HG02840 (cell line): ENCODE measurements around the gene ATP11A.
"Not testable (repeated sequence)": the region's sequence is repeated elsewhere in the genome, so short reads cannot be mapped to it uniquely, and the experiment has no call there.

Experiments used
- ATAC-seq: cut with Tn5 transposase; IDR thresholded peaks from one replicate; pipeline ENCODE4 v1.9.1; 2021; ENCODE audit warnings: mild to moderate bottlenecking, moderate library complexity, moderate number of reproducible peaks; ENCODE audit not compliant: unreplicated experiment, low FRiP score

Gene ATP11A

DNA sequence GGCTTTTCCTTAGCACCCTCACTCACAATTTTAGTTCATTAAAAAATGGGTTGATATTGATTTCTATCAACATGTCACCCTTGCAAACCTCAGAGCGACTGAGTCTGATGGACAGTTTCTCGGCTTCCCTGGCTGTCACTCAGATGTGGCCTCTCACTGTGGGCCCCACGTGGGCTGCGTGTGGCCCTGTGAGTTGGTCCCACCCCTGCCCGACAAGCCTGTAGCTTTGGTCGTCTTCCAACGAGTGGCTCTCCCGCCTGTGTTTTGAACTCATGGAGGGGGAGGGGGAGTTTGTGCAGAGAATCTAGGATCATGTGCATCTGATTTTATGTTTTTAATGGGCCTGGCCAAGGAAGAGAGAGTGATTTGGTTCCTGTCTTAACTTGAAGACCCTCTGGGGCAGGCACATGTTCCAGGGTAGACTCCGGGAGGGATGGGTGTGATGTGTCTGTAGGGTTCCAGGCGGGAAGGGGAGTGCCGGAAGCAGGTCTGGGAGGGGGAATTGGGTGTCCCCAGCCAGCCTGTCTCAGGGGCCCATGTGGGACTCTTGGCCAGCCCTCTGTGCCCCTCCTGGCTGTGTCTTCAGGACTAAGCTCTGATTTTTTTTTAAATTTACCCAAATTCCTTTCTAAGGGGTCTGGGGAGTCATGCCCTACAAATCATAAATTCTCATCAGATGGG lies 18.9 kb downstream of the ATP11A start:
- no peak for ATAC-seq

DNA sequence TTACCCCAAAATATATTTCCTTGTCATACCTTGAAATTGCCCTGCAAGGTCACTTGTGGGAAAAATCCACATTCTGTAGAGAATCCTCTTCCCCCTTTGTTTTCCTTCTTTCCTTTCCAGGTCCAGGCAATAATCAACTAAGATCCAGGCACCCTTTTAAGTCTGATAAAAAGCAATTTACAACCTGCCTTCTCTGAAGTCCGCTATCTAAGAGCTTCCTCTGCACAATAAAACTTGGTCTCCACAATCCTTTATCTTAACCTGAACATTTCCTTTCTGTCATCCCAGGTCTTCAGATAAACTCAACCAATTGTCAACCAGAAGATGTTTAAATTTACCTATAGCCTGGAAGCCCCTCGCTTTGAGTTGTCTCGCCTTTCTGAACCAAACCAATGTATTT lies 19.5 kb downstream of the ATP11A start:
- not testable (repeated sequence) for ATAC-seq

DNA sequence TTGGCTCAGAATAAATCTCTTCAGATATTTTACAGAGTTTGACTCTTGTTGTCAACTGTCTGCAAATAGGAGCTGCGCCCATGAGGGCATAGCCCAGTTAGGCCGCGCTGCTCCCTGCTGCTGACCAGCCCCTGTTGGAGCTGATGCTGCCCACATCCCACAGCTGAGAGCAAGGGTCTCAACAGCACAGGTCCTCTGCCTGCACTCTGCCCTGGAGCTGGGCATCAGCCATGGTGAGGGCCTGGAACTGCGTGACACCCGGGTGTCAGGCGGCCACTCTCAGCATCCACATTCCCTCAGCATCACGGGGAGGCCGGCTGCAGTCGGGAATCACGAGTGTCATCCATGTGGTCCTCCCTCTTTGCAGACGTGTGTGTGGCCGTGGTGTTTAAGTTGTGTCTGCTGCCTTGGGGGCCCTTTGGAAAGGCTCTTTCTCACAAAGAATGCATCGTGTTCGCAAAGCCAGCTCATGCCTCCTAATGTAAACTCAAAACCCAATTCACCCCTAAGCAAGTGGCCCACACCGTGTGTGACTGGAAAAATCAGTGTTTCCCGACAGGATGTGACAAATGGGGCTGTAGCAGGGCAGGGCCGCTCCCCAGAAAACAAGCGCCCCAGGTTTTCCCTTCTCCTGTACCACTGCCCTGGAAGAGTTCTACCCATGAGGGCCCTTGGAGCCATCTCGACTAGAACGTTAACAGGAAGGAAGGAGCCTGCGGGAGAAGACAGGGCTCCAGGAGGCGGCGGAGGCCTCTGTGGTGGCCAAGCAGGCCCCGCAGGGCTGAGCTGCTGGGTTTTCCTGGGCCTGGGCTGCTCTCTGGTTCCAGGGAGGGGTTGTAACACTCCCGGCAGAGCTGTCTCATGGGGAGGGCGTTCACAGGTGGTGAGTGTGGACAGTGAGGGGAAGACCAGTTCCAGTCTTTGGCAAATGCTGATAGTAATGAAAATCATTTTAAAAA lies 20.3 kb downstream of the ATP11A start:
- no peak for ATAC-seq

DNA sequence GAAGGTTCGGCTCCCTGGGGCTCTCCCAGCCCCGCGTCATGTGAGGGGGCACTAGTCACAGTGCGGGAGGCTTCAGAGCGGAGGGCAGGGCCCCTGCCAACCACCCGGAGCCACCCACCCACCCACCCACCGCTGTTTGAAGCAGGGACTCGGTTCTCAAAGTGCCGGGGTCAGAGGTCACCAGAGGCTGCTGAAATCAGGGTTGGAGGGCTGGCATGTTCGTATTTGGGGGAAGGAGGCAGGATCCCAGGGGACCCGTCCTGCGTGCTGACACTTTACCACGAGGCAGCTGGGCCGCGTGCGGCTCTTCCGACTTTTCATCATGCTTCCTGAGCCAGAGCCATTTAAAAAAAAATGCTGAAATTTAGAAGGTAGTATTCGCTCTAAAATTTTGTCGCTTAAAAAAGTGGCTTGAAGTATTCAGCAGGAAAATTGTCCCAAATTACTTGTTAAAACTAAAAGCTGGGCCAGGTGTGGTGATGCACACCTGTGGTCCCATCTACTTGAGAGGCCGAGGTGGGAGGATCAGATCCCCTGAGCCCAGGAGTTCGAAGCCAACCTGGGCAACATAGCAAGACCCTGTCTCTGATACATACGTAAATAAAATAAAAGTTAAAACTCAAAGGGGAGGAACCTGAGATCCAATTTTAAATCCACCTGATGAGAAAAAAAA lies 21.2 kb downstream of the ATP11A start:
- ATAC-seq: no peak

DNA sequence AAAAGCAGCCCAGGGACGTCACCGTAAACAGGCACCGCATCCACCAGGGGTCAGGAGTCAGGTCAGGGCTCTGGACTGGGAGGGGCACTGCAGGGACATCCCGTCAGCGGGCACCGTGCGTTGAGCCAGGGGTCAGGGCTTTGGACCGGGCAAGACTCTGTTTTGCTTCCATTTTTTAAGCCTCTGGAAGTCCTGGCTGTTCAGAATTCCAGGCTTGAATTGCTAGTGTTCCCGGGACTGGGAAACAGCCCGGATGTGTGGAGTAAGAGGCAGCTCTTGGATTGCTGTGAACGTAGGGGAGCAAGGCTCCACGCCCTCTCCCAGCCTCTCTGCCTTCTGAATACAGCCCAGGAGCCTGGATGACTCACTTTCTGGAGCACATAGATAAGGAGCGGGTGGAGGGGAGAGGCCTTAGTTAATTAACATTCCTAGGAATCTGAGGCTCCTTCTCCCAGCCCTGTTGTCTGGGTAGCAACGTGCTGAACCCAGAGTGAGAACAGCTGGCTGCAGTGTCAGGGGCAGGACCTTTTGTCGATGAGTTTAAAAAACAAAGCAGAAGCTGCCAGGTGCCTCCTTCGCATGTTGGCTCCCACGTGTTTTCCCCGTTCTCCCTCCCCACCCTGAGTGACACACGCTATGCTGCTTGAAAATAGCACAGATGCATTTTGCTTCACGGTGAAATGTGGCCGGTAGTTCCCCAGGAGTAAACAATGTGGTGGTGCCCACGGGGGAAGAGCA lies 21.9 kb downstream of the ATP11A start:
- ATAC-seq: no peak

DNA sequence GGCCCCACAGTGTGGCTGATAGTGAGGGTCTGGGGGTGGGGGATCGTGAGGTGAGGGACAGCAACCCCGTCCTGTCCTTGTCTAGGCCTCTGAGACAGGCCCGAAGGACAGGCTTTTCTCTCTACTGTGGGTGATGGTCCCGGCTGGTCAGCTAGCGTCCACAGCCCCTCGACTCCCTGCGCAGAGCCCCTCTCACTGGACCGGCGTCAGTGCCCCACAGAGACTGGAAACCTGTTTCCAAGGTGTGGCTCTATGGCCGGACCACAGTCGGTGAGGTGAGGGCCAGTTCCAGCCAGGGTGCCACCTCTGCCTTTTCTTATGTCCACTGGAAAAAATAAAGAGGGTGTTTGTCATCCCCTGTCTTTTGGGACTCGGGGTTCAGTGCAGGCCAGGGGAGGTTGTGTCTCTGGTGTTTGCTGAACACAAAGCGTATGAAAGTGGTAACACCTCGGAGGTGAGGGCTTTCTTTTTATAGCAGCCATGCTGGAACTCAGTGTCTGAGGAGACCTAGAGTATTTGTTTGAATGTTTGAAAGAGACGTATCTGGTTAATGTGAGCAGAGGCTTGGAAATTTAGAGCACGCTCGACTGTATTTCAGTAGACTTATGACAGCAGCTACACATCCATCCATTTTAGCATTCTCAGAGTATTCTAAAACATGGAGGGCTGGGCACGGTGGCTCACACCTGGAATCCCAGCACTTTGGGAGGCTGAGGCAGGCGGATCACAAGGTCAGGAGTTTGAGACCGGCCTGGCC lies 22.8 kb downstream of the ATP11A start:
- ATAC-seq: no peak

DNA sequence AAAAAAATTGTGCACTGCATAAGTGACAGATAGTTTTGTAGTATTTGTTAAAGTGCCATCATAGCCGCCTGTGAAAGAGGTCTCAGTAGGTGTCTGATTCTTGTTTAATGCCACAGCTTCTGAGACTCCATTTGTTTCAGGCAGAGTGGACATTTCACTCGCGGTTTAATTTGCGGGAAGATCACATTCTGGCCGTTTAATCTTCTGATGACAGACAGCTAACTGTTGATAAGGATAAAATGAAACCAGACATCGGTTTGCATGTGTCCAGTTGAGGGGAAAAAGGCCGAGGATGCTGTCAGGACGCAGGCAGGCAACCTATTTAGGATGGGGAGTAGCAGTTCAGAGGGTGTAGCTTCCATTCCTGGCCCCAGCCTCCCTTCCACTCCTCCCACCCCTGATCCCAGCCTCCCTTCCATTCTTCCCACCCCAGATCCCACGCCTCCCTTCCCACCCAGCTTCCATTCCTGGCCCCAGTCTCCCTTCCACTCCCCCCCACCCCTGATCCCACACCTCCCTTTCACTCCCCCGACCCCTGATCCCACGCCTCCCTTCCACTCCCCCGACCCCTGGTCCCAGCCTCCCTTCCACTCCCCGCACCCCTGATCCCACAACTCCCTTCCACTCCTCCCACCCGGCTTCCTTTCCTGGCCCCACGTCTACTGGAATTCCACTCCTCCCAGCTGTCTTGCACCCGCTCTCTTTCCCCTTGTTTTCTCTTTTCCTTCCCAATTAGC lies 23.8 kb downstream of the ATP11A start:
- no peak for ATAC-seq

DNA sequence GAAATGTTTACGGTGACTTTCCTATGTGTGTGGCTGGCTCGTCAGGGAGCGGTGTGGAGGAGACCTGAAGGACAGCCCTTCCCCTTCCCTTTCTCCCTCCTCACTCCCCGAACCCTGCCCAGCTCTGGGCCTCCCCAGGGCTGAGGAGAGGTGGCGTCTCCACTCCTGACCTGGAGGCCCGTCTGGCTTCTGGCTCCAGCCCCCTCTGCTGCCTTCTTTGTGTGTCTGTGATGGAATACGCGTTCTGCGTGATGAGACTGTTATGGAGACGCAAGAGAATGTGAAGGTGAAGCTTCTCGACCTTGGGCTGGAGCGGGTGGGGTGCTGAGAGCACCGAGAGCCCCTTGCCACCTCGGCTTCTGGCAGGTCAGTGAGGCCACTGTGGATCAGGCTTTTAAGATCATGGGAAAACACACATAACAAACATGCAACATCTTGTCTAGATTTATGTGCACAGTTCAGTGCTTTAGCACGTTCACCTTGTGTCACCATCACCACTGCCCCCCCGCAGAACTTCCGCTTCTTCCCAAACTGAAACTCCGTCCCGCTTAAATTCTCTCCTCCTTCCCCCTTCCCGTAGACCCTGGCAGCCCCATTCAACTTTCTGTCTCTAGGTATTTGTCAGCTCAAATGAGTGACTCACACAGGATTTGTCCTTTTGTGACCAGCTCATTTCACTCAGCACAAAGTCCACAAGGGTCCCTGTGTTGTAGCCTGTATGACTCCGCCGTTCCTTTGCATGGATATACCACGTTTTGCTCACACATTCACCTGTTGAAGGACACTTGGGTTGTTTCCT lies 24.7 kb downstream of the ATP11A start:
- no peak for ATAC-seq

DNA sequence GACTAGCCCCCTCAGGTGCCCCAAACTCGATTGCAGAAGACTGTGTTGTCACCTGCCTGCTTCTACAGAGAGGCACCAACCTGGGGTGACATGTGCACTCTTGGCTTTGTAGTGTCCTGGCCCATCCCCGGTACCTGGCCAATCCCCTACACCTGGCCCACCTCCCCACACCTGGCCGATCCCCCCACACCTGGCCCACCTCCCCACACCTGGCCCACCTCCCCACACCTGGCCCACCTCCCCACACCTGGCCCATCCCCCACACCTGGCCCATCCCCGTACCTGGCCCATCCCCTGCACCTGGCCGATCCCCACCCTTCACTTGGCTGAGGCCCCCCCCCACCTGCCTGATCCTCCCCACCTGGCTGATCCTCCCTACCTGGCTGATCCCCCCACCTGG lies 25.4 kb downstream of the ATP11A start:
- ATAC-seq: no peak

DNA sequence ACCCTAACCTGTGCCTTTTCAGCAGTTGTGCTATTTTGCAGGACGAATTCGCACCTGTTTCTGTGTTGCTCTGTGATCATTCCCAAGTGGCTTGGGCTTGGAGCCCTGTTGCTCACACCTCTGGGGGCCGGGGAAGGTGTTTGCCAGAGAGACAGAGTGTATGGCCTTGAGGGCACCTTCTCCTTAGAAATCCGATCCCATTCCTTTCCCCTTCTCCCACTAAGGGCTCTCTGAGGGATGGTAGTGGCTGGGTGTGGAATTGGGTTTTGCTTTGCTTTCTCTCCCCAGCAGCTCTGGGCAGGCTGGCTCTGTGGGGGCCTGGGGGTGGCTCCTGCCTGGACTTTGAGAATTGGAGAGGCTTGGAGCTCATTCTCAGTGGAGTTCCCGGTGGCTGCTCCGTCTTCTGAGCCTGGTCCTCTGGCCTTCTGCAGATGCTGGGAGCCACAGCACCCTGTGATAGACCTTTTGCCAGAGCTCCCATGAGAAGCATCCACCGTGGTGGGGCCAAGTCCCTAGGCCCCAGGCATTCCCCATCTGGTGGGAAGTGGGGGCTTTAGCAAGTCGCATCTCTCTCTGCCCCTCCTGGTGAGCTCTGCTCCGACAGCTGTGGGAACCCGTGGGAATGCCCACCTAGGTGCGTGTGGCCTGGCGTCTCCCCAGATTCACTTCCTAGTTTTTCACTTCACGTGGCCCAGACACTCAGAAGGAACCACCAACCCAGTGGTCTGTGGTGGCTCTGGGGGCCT lies 26.1 kb downstream of the ATP11A start:
- ATAC-seq: no peak

DNA sequence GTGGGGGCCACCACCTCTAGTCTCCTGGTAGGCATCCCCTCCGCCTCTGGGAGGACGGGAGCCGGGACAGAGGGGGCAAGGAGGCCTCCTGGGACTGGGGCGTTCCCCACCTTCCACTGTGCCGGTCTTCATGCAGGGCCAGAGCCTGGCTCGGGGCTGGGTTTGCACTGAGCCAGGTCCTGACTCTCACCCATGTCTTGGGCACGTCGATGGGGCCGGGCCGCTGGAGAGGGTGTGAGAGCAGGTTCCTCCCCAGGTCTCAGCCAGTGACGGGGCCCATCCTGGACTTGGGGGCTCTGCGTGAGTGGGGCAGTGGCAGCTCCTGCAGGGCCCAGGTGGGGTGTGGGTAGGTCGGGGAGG lies 26.6 kb downstream of the ATP11A start:
- ATAC-seq: no peak

DNA sequence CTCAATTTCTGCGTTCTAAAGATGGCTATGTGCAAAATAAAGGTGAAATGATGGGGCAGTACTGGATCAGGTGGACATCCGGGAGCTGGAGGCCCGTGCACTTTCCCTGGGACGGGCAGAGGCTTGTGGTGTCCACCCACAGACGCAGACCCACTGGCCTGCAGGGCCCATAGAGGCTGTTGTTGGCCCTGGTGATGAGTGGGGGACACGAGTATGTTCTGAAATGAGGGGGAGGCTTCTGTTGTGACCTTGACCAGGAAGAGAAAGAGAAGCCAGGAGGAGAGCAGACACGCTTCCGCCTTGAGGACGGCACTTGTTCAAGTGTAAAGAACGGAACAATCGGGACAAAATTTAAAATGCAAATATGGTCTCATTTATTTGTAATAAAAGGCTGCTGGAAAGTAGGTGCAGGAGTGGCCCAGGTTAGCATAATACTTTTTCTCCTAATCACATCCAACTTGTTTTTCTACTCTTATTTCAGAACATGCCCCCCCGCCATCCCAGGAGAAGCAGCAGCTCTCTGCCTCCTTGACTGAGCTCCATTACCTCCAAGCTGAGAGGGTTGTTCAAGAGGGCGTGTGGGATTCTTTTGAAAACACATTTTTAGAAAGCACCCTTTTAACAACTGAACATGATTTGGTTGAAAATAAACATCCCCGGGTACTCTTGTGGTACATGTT lies 27.1 kb downstream of the ATP11A start:
- ATAC-seq: no peak

DNA sequence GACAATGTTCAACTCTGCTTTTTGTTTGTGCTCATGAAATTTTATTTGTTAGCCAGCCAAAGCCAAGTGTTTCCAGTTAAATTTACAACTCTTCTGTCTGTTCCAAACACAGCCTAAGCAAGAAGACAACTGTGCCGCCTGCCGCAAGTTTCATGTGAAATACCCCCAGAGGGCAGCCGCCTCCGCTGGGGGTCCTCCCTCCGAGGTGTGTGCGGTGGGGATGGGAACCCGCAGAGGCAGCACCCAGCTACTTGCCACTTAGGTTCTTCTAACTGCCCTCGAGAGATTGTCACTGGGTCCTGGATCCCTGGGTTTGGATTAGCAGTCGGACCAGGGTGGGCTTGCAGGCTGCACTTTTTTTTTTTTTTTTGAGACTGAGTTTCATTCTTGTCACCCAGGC lies 28.5 kb downstream of the ATP11A start:
- ATAC-seq: no peak

DNA sequence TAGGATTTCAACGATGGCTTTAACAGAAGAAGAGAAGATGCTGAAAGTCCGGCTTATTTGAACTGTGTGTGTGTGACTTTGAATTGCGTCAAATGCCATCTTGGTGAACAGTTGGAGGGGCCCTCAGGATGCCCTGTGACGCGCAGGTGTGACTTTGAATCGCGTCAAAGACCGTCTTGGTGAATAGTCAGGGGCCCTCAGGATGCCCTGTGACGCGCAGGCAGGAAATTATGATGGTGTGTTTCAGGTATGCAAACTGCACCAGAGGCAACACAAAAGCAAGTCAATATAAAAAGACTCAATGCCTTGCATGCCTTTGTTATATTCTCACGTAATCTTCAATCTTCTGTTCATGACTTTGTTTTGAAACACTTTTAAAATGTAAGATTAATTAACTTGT lies 29.2 kb downstream of the ATP11A start:
- no peak for ATAC-seq

DNA sequence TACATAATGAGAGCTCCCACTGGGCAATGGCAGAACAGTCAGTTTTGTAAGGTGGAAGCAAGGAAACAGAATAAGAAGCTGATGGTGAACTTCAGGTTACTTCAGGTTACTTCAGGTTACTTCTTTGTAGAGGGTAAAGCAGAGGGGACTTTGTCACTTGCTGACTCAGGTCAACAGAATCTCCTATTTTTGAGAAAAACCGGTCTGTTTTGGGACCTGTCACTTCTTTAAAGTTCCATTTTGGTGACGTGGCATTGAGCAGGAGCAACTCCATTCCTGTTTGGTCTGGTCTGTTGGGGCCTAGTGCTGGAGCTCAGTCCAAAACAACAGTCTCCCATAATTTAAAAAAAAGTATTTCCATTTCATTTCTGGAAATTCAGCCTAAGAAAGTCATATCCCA lies 29.7 kb downstream of the ATP11A start:
- ATAC-seq: no peak

DNA sequence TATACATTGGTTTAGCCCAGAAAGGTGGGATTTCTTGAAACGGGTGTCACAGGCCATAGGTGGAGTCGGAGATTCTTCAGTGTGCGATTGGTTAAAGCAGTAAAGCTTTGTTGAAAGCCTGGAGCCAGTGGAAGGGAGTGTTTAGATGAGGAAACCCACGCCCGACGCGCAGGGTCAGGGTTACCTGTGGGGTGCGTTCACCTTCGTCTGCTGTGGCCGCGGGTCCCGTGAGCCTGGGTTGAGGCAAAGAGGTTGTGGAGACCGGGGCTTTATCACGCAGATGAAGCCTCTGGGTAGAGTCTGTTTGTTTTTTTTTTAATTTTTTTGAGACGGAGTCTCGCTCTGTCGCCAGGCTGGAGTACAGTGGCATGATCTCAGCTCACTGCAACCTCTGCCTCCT lies 30.4 kb downstream of the ATP11A start:
- no peak for ATAC-seq

DNA sequence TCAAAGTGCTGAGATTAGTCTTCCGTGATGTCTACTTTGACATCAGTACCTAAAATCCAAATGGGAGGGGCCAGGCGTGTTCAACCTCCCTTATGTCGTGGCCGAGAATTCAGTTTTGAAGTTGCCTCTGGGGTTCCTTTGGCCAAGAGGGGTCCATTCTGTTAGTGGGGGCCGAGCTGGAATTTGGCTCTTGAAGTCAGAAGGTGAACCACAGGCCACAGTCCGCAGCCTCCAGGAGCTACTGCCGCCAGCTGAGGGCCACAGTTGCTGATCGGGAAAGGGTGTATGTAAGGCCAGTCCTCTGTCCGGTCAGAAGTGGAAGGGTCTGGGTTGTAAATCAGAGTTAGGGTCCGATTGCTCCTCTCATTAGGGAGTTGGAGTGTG lies 31.0 kb downstream of the ATP11A start:
- no peak for ATAC-seq
